Fibroblast of skin of right quadriceps (primary cell): ENCODE data around the gene CITED2.
"Not testable (repeated sequence)": the region's sequence is repeated elsewhere in the genome, so short reads cannot be mapped to it uniquely, and the experiment has no call there.

Experiments
- DNase-seq: peaks from one replicate; pipeline ENCODE4 v3.0.0-alpha.2; 2013

Gene CITED2

DNA sequence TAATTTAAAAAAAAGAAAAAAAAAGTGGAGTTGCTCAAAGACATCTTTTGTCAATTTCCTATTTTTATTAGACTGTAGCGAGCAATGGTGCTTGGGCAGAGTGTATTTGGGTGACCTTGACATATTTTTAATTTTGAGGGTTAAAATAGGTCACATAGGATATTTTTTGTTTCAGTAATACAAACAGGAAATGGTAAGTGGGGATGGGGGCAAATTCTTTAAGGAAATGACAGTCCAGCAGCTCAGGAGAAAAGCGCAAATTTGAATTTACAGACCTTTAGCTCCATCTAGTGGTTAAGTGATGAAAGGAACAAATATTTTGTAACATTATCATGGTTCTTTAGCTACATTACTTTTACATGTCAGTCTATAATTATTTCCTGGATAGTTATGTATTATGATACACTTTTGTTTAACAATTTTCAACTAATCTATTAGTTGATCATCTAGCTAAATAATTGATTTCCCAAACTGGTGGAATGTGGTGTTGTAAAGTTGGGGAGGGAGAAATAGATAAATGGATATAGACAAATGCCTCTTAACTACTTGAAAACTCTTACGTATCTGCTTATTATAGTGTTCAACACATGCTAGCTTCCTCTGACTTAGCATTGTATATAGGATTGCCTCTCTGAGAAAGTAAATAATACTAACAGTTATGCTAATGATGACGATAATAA, 10.0 kb downstream of the CITED2 start:
- peak; percentile 65 for DNase-seq

DNA sequence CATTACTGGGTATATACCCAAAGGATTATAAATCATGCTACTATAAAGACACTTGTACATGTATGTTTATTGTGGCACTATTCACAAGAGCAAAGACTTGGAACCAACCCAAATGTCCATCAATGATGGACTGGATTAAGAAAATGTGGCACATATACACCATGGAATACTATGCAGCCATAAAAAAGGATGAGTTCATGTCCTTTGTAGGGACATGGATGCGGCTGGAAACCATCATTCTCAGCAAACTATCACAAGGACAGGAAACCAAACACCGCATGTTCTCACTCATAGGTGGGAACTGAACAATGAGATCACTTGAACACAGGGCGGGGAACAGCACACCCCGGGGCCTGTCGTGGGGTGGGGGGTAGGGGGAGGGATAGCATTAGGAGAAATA, 10.7 kb downstream of the CITED2 start:
- DNase-seq: not testable (repeated sequence)

DNA sequence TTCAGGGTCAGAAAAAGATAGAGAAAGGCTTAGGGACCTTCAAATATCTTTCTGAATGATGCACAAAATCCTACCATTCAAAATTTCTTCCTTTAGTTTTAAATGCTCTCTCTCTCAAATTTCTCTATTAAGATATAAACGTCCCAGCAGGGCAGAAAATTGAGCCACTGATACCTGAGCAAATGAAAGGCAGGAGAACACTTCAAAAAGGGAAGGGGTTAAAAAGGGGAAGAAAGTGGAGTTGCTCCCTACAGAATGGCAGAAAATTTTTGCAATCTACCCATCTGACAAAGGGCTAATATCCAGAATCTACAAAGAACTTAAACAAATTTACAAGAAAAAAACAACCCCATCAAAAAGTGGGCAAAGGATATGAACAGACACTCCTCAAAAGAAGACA, 11.3 kb downstream of the CITED2 start:
- not testable (repeated sequence) for DNase-seq

DNA sequence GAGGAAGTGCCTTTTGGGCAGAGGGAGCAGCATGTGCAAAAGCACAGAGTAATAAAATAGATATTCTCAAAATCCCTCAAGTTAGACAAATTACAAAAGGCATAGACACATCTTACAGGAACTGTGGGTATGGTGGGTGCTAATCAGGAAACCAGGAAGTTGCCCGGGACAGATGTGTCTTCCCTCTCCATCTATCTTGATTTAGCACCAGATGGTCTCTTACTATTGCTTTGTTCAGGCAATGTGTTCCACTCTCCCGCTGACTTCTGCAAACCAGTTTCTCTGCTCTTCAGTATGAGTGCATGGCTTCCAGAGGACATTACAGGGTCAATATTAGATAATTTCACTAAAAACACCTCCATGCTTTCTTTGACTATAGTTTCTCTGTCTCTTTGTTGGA, 13.2 kb downstream of the CITED2 start:
- DNase-seq: no peak

DNA sequence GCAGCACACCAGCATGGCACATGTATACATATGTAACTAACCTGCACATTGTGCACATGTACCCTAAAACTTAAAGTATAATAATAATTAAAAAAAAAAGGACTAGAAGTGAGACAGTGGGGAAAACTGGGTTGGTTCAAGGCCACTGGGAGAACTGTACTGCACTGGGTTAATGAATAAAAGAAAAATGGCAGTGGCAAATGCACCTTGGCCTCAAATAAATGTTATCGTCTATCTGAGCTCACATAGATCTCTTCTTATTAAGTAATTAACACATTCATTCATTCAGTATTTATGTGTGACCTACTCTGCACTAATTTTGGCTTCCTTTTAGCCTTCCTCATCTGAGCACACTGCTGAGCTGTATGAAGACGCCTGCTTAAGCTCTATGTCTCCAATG, 17.5 kb downstream of the CITED2 start:
- no peak for DNase-seq

DNA sequence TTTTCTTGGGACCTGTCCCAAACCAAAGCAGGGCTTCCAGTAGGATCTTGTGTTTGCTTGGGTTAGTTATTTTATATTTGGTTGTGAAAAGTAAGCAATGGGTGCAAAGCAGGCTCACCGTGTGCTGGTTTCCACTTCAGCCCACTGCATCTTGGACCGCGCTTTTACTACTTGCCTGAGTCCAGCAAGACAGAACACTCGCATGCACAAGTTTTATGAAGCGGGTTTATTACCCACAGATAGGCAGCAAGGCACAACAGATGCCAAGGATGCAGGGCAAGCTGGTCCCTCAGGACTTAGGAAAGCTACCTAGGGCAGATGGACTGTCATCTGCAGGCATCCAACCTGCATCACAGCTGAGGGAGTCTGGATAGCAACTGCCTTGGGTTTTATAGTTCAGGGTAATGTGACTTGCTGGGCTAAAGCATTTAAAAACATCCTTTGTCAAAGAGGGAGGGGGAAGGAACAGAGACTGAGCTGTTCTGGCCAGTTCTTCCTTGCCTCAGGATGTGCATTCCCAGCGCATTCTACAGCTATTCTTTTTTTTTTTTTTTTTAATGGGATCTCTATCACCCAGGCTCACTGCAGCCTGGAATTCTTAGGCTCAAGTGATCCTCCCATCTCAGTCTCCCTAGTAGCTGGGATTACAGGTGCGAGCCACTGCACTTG, 18.5 kb downstream of the CITED2 start:
- DNase-seq: no peak

DNA sequence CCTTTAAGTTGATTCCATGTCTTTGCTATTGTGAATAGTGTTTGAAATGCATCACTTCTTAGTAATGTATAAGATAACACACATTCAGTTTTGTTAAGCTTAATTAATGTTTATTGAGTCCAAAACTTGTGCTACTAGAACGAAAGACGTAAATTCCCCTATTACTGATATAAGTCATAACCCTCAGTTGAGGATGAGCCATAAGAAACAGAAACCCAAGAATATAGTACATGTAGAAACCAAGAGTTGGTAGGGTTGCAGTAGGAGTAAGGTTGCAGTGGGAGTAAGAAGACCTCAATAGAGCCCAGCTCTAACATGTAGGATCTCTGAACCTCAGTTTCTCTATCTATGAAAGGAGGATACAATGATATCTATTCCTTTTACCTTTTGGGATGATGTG, 19.3 kb downstream of the CITED2 start:
- no peak for DNase-seq

DNA sequence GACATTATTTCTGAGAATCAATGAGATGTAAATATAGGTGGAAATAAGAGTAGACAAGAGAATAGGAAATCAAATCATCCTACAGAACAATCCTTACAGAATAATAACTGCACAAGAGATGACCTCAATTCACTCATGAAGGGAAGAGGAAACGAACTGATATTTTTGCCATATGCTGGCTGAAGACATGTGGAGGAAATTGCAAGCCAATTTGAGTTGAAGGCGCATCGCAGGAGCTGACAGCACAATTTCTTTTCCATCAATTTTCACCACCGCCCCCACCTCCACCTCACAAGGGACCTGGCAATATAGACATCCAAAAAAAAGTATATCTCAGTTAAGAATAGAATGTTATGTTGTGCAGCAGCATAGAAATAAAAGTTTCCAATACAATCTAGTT, 20.3 kb downstream of the CITED2 start:
- DNase-seq: no peak

DNA sequence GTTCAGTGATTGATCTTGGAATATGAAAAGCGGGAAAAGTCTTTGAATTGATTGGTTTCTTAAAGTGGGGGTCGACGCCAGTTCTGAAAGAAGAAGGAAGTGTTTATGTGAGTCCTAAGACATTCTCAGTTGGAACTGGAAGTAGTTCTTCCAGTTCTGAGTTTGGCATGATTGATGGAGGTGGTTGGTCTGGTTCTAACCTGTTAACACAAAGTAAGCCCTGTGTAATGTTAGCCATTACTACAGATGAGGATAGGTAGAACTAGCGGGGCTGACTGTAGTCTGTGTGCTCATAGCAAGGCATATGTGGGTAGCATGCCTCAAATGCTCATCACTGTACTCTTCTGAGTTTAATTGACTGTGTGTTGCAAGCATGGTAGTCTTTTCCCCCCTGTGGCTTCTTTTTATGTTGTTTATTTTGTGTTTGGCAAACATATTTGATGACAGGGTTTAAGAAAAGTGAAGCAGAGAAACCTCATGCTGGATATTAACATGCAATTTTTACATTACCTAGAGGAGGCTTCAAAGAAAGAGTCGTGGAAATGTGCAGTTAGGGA, 24.9 kb downstream of the CITED2 start:
- no peak for DNase-seq

DNA sequence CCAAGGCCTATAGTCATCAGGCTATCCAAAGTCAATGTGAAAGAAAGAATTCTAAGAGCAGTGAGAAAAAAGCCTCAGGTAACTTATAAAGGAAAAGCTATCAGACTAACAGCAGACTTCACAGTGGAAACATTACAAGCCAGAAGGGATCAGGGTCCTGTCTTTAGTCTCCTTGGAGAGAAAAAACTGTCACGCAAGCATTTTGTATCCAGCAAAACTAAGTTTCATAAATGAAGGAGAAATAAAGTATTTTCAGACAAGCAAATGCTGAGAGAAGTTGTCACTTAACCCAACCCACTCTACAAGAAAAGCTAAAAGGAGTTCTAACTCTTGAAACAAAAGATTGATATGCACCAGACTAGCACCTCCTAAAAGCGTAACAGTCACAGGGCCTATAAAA, 28.1 kb downstream of the CITED2 start:
- no peak for DNase-seq

DNA sequence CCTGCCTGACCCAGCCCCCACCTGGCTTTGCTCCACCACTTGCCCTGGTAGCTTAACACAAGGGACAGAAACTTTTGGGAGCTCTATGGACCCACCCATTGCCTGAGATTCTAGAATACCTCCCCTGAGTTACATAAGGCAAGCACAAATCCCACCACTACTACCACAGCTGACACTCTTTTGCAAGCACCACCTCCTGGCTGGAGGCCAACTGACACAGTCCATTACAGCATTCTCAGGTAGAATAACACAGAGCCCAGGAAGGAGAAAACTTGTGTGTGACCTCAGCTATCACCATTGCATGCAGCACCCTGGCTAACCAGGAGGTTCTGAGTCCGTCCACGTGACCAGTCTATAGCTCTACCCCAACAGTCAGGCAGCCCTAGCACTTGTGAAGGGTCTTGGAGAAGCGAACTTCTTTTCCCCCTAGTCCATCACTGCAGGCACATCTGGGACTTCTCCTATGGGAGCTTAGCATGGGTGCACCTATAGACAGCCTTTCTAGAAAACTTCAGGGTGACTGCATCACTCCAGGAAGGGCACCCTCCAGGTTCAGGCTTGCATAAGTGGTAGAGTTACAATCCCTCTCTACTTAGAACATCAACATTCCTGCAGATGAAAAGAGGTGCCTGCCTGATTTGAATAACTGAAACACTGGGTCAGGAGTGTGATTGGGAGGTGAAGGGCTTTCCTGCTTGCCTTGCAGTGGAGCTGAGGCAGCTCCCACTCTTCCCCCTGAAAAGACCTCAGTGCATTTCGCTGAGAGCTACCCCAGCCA, 30.1 kb downstream of the CITED2 start:
- no peak for DNase-seq

DNA sequence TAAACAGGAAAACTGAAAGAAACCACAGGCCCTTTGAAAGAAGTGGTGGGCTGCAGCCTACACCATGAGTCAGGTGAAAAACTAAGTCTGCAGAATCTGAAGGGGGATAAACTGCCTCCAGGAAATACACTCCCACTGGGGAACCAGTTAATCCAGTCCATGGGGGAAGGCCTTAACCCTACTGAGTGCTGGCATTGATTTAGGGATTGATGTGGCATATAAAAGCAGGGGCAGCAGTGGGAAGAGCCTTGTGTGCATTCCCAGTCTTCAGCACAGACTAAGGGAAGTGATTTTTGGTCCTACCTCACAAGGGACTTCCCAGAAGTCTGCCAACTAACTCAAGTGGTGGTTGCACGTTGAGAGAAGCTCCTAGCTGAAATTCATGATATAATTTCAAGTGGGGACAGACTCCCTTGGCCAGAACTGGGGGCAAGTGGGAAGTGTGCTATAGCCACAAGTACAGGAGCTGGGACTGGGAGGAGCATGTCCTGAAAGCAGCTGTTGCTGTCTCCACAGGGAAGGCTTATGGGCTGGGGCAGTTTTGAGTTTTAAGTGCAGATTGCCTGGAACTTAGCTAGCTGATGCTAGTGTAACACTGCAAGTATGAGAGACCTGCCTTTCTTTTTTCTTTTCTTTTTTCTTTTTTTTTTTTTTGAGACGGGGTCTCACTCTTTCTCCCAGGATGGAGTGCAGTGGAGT, 31.2 kb downstream of the CITED2 start:
- DNase-seq: no peak

DNA sequence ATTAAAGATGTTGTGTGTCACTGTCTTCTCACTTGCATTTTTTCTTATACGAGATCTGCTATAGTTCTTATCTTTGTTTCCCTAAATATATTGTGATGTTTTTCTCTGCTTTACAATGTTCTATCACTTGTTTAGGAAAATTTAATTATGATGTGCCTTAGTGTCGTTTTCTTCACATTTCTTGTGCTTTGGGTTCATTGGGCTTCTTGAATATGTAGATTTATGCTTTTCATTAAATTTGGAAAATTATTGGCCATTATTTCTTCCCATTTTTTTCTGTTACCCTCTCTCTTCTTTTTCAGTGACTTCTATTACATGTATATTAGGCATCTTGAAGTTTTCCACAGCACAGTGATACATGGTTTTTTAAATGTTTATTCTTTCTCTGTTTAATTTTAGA, 33.4 kb downstream of the CITED2 start:
- no peak for DNase-seq

DNA sequence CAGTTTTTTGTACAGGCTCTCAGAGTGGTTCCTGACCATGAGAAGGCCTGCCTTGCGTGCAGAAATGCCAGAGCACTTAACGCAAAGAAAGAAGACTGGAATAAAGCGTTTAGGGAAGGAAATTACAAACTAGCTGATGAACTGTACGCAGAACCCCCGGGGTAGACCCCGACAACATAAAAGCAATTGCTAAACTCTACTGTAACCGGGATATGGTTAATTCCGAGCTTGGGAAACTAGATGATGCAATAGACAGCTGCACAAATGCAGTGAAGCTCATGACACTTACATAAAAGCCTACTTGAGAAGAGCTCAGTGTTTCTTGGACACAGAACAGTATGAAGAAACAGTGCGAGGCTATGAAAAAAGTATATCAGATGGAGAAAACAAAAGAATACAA, 35.7 kb downstream of the CITED2 start:
- peak; percentile 68 for DNase-seq

DNA sequence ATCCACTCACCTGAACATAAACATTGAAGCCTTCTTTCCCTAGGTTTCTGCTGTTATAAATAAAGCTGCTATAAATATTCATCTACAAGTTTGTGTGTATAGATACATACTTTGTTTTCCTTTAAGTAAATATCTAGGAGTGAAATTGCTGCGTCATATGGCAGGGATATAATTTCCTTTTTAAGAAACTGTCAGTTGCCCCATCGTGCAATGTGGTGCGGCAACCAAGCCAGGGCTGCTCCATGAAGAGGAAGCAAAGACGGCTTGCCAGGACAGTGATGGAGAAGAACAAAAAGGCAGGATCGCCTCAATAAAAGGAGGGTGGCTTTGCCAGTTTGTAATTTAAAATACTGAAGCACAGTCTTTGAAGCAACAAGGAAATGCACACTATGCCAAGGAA, 36.6 kb downstream of the CITED2 start:
- DNase-seq: no peak

DNA sequence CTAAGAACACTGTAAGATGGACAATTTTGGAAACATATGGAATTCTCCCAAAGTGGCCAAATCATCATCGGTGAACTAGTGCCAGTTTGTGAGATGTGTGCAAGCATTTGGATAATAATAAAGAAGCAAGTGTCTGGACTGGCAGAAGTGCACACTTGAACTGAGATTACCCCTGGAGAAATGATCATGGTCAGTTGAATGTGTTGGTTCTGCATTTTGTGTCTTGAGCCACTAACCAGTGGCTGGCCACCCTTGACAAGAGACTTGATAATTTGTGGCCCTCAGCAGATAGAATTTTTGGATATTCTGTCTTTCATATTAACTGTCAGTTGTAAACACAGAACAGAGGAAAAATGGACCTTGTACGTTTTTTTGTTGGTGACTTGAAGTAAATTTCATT, 37.4 kb downstream of the CITED2 start:
- DNase-seq: no peak

DNA sequence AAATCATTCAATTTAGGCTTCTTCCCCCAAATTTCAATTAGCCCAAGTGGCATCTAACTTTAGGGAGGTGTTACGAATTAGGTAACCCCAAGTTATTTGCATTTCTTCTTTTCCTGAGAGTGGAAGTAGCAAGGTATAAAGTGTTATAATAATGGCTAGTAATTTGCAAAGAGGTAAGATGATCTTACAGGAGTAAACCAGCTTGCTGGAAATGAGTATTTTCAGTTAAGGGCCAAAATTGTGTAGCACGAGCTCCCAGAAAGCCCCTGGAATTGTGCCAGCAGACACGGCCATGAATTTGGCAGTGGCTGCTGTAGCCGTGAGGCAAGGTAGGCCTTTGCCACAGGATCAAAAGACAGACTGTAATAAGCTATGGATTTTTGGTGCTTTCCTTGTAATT, 38.0 kb downstream of the CITED2 start:
- no peak for DNase-seq

DNA sequence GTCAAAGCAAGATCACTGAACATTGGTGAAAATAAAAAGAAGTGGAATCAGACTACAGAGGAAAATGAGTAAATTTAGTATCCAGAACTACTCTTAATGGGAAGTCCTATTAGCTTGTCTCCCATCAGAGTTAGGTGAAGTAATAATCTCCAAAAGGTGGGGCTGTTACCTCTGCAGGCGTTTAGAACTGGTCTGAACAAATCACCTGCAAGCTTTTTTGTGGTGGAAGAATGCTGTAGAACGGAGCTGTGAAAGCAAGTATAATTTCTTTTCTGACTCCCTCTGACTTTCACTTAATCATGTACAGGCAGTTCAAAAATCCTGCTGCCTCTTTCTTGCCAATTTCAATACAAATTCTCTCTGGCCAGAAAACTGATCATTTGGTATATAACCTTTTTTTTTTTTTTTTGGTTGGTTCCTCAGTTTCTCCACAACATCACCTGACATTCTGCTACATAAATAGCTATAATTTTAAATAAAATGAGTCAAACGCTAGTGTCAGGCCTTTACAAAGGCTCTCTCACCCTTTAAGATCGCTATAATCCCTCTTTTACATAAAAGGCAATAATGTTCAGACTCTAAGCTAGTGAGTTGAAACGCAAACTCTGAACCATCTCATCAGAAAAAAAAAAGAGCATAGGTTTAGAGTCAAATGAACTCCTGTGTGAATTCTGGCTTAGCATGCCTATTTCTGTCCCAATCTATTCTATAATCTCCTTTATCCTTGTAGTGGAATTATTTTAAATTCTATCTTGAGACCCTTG, 38.8 kb downstream of the CITED2 start:
- DNase-seq: no peak

DNA sequence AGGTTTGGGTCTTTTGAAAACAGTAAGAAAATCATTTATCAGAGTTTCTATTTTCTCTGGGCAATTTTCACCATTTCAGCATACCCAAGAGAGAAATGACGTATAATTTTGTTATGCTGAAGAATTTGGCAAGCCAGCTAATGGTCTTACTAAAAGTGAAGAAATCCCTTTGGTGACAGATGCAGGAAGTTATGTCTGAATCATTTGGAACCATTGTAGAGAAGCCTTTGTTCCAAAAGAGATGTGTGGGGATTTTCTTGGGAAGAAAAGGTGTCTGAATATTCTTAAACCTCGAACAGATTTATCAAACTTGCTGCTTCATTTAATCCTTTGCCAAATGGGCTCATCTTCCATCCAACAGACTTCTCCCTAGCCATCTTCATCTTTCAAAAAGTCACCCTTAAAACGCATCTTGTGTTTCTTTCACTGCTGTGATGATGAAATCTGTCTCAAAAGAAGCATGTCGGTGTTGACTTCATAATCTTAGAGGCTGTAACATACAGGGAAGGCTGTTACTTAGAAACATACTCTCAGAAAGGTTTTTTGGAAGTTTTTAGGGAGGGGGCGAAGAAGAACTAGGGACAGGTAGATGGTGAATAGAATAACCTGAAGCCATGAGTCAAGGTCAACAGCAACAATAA, 39.5 kb downstream of the CITED2 start:
- peak; percentile 94 for DNase-seq

DNA sequence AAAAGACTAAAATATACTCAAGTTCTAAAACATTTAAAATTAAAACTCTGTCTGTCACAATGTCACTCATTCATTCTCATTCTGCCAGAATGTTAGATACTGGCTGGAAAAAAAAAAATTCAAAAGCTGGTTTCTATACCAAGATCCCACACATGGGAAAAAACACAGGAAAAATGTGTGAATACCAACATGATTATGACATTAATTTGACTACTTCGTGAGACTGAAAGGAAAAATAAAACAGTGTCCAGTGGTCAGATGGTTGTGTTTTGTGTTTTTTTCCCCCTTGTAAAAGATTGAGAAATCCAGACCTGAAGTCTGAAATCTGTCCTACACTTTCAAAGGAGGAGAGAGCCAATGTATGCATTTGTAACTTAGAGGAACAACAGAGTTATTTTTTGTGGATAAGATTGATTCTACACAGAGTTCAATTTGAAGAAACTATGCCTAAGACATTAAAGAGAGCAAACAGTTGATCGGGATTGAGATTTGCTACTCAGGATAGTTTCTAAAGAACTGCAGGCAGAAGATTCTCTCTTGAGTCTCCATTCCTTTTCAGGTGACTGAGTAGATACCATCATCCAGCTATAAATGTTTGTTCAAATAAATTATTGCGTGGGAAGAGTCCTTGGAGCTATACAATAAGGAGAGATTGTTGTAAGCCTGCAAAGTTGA, 43.5 kb downstream of the CITED2 start:
- no peak for DNase-seq

DNA sequence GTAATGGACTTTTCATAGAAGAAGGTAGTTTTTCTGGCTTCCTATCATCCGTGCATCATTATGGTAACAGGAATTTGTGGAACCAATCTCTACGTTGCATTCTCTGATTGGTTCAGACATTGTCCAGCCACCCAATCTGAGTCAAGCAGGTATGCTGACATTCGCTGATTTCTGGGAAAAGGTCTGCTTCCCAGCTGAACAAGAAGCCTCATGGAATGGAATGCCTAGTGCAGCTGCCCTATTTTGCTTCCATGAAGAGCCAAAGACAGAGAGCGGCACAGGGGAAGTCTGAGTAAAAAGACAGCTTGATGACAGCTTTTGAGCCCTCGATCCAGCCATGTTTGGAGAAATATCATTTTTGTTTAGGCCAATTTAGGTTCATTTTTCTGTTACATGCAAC, 44.1 kb downstream of the CITED2 start:
- no peak for DNase-seq
